GM21619 (cell line): ENCODE data around the gene ARHGAP22.

Source experiments
- ATAC-seq: cut with Tn5 transposase; IDR thresholded peaks from one replicate; pipeline ENCODE4 v1.9.1; 2021; ENCODE audit not compliant: unreplicated experiment

Gene ARHGAP22

GRCh38 chr10:48454302-48455054, 150.4 kb downstream of the ARHGAP22 start:
- ATAC-seq: no peak

GRCh38 chr10:48453451-48454301, 151.2 kb downstream of the ARHGAP22 start:
- ATAC-seq: no peak

- ATAC-seq: no peak
Observed at GRCh38 chr10:48452879-48453412, 151.9 kb downstream of the ARHGAP22 start.

- no peak for ATAC-seq
Observed at GRCh38 chr10:48451969-48452878, 152.6 kb downstream of the ARHGAP22 start.

GRCh38 chr10:48450741-48451466, 154.0 kb downstream of the ARHGAP22 start:
- ATAC-seq: no peak

- no peak for ATAC-seq
Observed at GRCh38 chr10:48450233-48450740, 154.6 kb downstream of the ARHGAP22 start.

- no peak for ATAC-seq
Observed at GRCh38 chr10:48449501-48450232, 155.2 kb downstream of the ARHGAP22 start.

- no peak for ATAC-seq
Observed at GRCh38 chr10:48448796-48449195, 156.1 kb downstream of the ARHGAP22 start.

- no peak for ATAC-seq
Observed at GRCh38 chr10:48447356-48448215, 157.3 kb downstream of the ARHGAP22 start.

- no peak for ATAC-seq
Observed at GRCh38 chr10:48446785-48447184, 158.1 kb downstream of the ARHGAP22 start.

GRCh38 chr10:48445932-48446331, 158.9 kb downstream of the ARHGAP22 start:
- ATAC-seq: no peak

- ATAC-seq: no peak
Observed at GRCh38 chr10:48444861-48445841, 159.7 kb downstream of the ARHGAP22 start.

- ATAC-seq: no peak
Observed at GRCh38 chr10:48444266-48444665, 160.6 kb downstream of the ARHGAP22 start.

GRCh38 chr10:48442809-48443177, 162.1 kb downstream of the ARHGAP22 start:
- ATAC-seq: no peak

- no peak for ATAC-seq
Observed at GRCh38 chr10:48442090-48442808, 162.6 kb downstream of the ARHGAP22 start.

GRCh38 chr10:48440771-48441170, 164.1 kb downstream of the ARHGAP22 start:
- no peak for ATAC-seq
